Muscle of back (tissue), 13 donors: ENCODE data around the gene ZNF565. TPM values are rescaled to one million over a fixed set of nuclear protein-coding genes. Genes with fewer than 3 reads are reported as not detected.
"Not testable (repeated sequence)": the region's sequence is repeated elsewhere in the genome, so short reads cannot be mapped to it uniquely, and the experiment has no call there.

Experiments
- DNase-seq, 3 donors: peaks; one replicate each; pipeline versions ENCODE4 v3.0.0 to v3.0.0-alpha.2; 2013
- long read RNA-seq, 9 donors: transcript quantifications; one replicate each; lab custom pipeline, GENCODE V29; 2026
- polyA plus RNA-seq, 10 donors: library from polyadenylated mRNA; unstranded; fragments of 120-200 nt; gene quantifications; one replicate each; pipeline ENCODE4 v1.2.1, GENCODE V29; 2013; ENCODE audit not compliant: insufficient read length in 10 of 10

The ZNF565 gene
- 1 to 10 TPM; 4.3 to 7.9 (median 6.6) TPM for polyA plus RNA-seq
- long read RNA-seq, donor 1, partial matches to known transcripts, result 7 of 13 reads
- long read RNA-seq, donor 1, other reads (novel, unspliced or antisense), result 5 of 13 reads
- long read RNA-seq, donor 2, result 0 reads
- long read RNA-seq, donor 3, result 0 reads
- long read RNA-seq, donor 4, partial matches to known transcripts, result 0 of 1 reads
- long read RNA-seq, donor 4, other reads (novel, unspliced or antisense), result 0 of 1 reads
- long read RNA-seq, donor 5, partial matches to known transcripts, result 0 of 12 reads
- long read RNA-seq, donor 5, other reads (novel, unspliced or antisense), result 8 of 12 reads
- long read RNA-seq, donor 6, partial matches to known transcripts, result 0 of 1 reads
- long read RNA-seq, donor 6, other reads (novel, unspliced or antisense), result 0 of 1 reads
- long read RNA-seq, donor 7, partial matches to known transcripts, result 10 of 11 reads
- long read RNA-seq, donor 7, other reads (novel, unspliced or antisense), result 0 of 11 reads
- long read RNA-seq, donor 8, partial matches to known transcripts, result 0 of 9 reads
- long read RNA-seq, donor 8, other reads (novel, unspliced or antisense), result 9 of 9 reads
- long read RNA-seq, donor 9, result 0 reads

DNA sequence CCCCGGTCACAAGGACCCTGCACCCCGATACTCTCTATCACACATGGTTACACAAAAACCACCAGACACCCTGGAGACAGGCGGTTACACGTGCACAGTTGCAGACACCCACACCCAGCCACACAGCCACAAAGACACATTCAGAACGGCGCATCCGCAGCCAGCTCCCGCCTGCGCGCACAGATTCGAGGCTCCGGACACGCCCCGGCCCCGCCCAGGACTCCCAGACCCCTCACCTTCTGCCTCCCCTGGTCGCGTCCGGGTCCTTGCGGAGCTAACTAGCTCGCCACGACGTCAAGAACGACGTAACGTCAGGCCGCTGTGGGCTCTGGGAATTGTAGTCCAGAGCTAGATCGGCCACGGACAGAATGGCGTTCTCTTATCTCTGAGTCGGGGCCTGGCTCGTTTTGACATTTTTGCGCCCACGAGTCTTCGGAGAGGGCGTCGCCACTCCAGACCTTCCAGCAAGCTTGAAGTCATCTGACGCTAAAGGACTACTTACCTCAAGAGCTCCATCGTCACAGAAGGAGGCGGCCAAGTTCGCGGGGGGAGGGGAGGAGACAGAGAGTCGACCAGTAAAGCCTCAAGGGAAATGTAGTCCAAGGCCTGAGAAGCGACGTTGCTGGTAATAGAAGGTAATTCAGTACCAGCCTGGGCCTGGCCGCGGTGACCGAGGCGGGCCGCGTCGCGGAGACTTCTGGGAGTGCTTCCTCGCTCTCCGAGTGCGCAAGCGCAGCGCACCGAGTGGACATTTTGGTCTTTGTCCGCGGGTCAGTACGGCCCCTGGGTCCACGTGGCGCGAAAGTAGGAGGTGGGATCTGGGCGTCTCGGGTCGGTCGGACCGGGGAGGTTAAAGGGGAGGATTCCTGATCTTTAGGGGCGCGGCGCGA, at the start of gene ZNF565, which contains the start of gene ZNF146:
Gene ZNF565 (minus strand): TSS at position 280 of the 890 bp plus-strand sequence. CDS start 12,680 bp downstream, outside the sequence.
Gene ZNF146 (plus strand): TSS at position 721 of the 890 bp plus-strand sequence. CDS start 21,335 bp downstream, outside the sequence.
- peak; percentile 98 to 99 (median 99) for DNase-seq

DNA sequence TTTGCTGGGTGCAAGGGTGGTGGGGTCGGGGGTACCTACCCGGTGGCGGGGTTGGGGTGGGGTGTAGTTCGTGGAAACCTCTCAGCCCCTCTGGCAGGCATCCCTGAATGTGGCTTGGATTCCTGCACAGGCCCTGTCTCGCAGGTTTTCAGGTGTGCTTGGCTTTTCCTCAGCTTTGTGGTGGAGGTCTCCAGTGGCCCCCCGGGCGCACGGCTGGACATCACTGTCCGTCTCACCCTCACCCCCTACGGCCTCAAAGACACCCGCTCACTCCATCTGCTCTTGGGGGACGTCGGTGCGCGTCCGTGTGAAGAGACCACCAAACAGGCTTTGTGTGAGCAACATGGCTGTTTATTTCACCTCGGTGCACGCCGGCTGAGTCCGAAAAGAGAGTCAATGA, 44.7 kb upstream of the ZNF565 start:
- no peak for DNase-seq

DNA sequence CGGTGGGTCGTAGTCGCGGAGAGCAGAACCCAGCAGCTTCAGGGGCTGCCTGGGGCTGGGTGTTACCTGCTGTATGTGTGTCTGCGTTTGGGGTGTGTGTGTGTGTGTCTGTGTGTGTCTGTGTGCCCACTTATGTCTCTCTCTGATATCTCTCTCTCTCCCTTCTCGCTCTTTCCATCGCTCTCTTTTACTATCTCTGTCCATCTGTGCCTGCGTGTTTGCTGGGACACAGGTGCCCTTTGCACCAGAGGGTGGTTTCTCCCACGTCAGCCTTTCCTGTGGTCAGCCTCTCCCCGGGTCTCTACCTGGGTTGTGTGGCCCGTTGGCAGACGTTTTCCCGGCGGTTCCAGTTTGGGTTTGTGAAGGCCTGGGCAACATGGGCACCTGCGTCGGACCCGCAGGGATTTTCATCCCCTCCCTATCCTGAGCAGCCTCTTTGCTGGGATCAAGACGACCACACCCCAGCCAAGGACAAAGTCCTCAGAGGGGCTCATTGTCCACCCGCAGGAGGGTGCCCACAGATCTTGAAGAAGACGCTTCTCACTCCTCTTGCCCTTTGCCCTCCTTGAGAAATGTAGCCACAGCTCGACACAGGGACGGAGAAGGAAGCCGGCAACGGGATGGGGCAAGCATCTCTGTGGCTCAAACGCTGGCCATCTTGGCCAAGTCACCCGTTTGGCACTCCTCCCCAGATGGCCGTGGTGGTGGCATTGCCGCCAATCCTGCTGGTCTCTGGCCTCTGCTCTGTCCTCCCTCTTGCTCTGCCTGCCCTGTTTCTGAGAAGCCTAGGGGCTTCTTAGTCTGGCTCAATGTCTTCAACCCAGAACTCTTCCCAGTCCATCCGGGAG, 43.8 kb upstream of the ZNF565 start:
- DNase-seq, result no peak

DNA sequence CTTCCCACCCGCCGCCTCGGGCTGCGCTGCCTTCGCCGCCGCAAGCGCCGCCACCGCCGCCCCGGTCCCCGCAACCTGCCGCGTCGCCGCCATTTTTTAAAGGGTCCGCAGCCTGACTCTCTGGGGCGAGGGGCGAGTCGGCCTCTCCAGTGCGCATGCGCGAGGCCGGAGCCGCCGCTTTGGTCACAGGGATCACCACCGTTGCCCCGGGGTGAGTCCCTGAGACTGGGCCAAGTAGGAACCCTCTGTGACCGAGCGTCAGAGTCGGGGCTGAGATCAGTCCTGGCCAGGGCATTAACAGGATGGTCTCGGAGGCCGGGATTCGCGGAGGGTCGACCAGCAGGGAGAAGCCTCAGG, 43.0 kb upstream of the ZNF565 start:
- peak in 2 of 3 donors; percentile 16 to 45 for DNase-seq

DNA sequence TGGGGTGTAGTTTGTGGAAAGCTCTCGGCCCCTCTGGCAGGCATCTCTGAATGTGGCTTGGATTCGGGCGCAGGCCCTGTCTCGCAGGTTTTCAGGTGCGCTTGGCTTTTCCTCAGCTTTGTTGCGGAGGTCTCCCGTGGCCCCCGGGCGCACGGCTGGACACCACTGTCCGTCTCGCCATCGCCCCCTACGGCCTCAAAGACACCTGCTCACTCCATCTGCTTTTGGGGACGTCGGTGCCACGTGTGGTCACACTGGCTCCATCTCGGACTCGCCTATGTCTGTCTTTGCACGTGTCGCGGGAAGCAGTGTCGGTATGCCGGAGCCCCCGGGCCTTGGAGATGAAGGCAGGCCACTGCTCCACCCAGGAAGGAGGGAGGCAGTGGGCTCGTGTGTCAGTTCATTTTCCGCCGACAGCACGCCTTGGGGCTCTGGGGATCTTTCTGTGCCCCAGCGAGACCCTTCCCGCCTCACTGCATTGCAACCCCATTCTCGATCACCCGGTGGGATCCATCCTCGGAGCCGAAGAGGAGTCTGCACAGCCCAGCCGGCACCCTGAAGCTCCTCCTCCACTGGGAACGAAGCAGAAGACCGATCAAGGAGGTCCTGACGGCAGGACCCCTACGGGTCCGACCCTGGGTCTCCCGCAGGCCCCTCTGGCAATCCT, 42.5 kb upstream of the ZNF565 start:
- no peak for DNase-seq

DNA sequence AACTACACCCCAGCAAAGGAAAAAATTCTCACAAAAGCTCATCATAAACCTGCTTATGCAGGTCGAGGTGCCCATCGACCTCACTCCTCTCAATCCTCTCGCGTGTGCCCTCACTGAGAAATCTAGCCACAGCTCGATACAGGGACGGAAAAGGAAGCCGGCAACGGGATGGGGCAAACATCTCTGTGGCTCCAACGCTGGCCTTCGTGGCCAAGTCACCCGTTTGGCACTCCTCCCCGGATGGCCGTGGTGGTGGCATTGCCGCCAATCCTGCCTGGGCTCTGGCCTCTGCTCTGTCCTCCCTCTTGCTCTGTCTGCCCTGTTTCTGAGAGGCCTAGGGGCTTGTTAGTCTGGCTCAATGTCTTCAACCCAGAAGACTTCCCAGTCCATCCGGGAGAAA, 41.6 kb upstream of the ZNF565 start:
- no peak for DNase-seq

DNA sequence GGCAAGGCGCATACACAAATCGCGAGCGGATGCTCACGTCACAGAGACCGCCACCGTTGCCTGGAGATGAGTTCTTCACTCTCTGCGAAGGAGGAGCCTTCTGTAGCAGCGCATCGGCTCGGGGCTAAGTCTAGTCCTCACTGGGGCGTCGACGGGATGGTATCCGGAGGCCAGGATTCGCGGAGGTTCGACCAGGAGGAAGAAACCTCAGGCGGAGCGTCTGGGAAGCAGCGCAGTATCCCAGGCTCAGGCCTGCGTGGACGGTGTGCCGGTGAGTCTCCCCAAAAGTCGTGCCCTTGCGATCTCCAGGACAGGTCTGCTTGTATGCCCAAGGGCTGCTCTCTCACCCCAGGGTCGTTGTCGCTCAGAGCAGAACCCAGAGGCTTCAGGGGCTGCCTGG, 40.9 kb upstream of the ZNF565 start:
- DNase-seq, result no peak

DNA sequence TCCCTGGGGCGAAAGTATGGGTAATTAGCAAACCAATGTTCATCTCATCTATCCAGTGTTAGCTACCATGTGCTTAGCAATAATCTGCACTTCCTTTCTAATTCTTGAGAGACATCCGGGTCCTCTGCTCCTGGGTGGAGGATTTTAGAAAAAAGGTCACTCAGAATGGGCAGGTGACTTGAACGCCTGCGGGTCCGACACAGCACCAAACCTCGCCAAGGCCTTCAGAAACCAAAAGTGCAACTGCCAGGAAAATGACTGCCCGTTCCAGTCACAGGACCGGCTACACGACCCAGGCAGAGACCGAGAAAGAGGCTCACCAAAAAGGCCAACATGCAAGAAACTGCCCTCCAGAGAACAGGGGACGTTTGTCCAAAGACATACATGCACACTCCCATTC, 40.4 kb upstream of the ZNF565 start:
- no peak for DNase-seq

DNA sequence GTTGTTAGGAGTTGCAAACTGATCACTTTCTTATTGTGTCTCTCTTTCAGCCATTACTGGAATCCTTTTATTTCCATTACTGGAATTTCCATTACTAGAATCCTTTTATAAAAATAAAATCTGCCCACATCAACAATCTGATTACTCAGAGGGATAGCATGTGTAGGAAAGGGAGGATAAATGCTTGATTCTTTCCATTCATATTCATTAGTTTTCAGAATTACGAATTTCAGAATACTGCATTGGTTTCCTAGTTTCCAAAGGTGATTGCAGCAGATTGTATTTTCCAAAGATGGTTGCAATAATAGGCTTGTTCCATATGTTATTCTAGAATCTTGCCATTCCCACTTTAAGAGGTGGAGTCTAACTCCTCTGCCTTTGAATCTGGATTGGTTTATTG, 37.6 kb upstream of the ZNF565 start:
- DNase-seq, result no peak

DNA sequence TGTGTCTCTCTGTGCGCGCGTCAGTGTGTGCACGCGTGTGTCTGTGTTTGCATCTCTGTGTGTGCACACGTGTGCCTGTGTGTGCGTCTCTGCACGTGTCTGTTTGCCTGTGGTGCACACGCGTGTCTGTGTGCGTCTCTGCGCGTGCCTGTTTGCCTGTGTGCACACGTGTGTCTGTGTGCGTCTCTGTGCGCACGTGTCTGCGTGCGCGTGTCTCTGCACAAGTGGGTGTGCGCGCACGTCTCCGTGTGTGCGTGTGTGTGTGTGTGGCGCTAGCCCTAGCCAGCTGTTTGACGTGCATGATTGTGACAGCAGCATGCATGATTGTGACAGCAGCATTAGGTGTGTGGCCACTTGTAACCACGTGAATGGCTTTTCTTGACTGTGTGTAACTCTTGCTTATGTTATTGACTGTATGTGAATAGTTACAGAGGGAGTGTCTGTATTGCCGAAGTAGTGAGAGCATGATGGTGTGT, 31.6 kb upstream of the ZNF565 start:
- peak in 2 of 3 donors; percentile 3 to 28 for DNase-seq

DNA sequence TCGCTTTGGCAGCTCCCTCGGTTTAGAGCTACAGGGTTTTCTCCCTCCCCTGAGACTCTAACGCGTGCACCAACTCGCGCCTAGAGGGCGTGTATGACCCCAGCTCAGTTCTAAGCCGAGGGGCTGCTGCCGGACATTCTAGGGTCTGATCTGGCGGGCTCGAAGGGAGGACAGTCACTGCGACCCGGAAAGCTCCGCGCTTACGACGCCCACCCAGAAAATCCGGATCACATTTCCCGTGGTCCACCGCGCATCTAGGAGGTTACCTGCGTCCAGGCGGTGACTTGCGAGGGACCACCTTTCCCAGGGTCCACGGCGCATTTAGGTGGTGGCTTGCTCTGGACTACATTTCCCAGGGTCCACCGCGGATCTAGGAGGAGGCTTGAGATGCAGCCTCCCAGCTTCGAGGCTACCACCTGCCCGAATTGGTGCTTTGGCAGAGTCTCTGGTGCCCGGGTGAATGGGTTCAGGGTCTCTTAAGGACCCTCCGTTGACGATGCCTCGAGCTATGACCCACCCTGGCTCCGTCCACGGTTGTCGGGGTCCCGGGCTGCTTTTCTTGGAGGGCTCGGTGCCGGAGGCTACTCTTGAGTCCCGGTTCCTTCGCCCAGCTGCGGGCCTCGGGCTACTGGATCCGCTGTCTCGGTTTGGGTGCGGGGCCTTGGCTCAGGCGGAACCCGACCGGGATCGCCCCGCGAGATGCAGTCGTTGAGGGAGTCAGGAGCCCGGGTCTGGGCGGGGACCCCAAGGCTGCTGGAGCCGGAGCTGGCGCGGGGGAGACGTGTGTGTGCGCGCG, 30.9 kb upstream of the ZNF565 start:
- DNase-seq, result peak in 2 of 3 donors; percentile 20 to 60

DNA sequence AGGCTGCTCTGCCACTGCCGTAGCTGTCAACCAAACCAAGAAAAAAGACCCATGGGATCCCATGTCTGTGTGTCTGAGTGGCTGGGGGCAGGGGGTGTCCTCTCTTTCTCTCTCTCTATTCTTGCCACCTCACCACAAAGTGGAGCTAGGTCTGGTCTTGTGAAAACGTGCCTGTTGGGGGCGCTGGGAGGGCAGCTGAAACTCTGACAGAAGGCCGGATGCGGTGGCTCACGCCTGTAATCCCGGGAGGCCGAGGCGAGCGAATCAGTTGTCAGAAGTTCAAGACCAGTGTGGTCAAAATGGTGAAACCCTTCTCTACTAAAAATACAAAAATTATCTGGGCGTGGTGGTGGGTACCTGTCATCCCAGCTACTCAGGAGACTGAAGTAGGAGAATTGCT, 29.6 kb upstream of the ZNF565 start:
- no peak for DNase-seq

DNA sequence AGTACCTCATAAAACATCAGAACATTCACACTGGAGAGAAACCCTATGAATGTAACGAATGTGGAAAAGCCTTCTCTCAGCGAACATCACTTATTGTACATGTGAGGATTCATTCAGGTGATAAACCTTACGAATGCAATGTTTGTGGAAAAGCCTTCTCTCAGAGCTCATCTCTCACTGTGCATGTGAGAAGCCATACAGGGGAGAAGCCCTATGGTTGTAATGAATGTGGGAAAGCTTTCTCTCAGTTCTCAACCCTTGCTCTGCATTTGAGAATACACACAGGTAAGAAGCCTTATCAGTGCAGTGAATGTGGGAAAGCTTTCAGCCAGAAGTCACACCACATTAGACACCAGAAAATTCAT, 22.5 kb upstream of the ZNF565 start:
- DNase-seq, result no peak

DNA sequence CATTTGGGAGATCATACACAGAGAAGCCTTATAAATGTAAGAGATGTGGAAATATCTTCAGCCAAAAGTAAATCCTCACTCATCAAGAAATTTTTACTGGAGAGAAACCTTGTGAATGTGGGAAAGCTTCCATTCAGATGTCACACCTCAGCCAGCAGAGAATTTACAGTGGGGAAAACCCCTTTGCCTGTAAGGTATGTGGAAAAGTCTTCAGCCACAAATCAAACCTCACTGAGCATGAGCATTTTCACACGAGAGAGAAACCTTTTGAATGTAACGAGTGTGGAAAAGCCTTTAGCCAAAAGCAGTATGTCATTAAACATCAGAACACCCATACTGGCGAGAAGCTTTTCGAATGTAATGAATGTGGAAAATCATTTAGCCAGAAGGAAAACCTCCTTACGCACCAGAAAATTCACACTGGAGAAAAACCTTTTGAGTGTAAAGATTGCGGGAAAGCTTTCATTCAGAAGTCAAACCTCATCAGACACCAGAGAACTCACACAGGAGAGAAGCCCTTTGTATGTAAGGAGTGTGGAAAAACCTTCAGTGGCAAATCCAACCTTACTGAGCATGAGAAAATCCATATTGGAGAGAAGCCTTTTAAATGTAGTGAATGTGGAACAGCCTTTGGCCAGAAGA, 22.0 kb upstream of the ZNF565 start:
- DNase-seq, result no peak

DNA sequence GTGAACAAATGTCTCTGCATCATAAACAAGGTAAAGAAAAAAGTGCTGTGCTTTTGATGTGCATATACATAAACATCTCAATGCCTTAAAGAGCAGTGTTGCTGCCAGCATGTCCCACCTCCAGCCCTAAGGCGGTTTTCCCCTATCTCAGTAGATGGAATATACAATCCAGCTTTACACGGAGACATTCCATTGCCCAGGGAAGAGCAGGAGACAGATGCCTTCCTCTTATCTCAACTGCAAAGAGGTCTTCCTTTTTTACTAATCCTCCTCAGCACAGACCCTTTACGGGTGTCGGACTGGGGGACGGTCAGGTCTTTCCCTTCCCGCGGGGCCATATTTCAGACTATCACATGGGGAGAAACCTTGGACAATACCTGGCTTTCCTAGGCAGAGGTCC, 19.2 kb upstream of the ZNF565 start:
- DNase-seq, result not testable (repeated sequence)

DNA sequence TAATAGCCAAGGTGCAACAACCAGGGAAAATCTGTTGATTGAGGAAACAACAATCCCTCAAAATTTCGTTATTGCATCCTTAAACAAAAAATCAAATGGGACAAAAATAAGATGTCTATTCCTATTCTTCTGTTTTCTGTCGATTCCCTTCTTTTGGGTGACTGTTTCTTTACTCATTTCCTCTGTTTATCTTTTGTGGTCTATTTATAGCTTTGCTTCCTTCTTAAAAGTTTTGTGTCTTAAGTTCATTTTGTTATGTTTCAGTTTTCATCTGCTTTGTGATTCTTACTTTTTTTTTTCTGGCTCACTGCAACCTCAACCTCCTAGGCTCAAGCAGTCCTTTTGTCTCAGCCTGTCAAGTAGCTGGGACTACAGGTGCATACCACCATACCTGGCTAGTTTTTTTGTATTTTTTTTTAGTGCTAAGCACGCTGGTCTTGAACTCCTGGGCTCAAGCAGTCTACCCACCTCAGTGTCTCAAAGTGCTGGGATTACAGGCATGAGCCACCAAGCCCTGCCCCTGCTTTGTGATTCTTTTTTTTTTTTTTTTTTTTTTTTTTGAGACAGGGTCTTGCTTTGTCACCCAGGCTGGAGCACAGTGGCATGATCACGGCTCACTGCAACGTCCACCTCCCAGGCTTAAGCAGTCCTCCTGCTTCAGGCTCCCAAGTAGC, 10.9 kb upstream of the ZNF565 start:
- no peak for DNase-seq

DNA sequence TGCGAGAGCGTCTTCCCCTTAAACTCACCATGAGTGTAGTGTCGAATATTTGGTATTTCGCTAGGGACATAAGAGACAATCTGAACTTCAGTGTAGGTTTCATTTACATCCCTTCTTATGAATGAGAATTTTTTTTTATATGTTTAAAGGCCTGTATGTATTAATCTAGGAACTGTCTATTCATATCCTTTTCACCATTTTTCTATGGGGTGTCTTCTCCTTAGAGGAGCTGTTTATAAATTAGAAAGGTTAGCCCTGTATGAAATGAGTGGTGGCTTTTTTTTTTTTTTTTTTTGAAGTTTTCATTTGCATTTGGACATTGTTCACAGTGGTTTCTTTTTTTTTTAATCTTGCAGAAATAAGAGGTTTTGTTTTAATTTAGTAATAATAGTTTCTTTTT, 8.0 kb upstream of the ZNF565 start:
- DNase-seq, result no peak

DNA sequence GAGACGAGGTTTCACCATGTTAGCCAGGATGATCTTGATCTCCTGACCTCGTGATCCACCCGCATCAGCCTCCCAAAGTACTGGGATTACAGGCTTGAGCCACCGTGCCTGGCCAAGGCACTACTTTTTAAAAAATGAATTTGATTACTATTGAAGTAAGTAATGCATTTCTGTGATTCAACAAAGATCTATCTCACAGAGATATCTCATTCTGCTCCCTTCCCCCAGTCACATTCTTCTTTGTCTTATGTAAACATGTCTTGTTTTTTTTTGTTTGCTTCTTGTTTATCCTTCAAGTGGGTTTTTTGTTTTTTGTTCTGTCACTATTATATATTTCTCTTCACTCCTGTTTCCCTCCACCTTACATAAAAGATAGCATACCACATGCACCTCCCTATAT, 7.0 kb upstream of the ZNF565 start:
- DNase-seq, result no peak
